ENCODE results near the gene CCDC6.

- no peak for TF ChIP-seq CTCF (IDR thresholded peaks at IDR 0.05)
- TF ChIP-seq POLR2A (IDR thresholded peaks at IDR 0.05), result no peak
Measured at GRCh38 chr10:59876695-59877094, 29.7 kb downstream of the CCDC6 start.

All from ovary (tissue), 3 donors.